Fibroblast of pulmonary artery (primary cell): ENCODE measurements around the gene COMMD3.
A peak's percentile ranks its signal among the peaks of the same experiment; 100 is the strongest.

ENCODE experiments used
- DNase-seq: peaks from one replicate; pipeline ENCODE4 v3.0.0-alpha.2; 2010; ENCODE audit warnings: low read depth
- H3K4me3 ChIP-seq: replicated peaks from 2 replicates; pipeline ENCODE4 v1.5.1; 2011; ENCODE audit warnings: low read depth, mild to moderate bottlenecking, control low read depth, low read length, moderate library complexity
- CTCF ChIP-seq: IDR thresholded peaks from 2 replicates; pipeline ENCODE4 v1.5.1; 2011; ENCODE audit warnings: mild to moderate bottlenecking, control low read depth, low read length, inconsistent platforms; ENCODE audit errors: missing control alignments

Gene COMMD3

GRCh38 chr10:22322641-22323160, 6.5 kb downstream of the COMMD3 start:
- peak overlapping the region; percentile 69 for H3K4me3 ChIP-seq
- no peak for DNase-seq

GRCh38 chr10:22323538-22324305, 7.5 kb downstream of the COMMD3 start:
- DNase-seq: no peak
- no peak overlapping the region for H3K4me3 ChIP-seq
- no peak for TF ChIP-seq CTCF

More at GRCh38 chr10:22322641-22323160, 6.5 kb downstream of the COMMD3 start:
- no peak for TF ChIP-seq CTCF

GRCh38 chr10:22324413-22324812, 8.2 kb downstream of the COMMD3 start:
- TF ChIP-seq CTCF: no peak
- no peak overlapping the region for H3K4me3 ChIP-seq
- DNase-seq: no peak

GRCh38 chr10:22324893-22325271, 8.7 kb downstream of the COMMD3 start:
- H3K4me3 ChIP-seq: peak overlapping the region; percentile 56
- no peak for TF ChIP-seq CTCF
- DNase-seq: no peak

- peak overlapping the region; percentile 56 for H3K4me3 ChIP-seq
- TF ChIP-seq CTCF: peak; percentile 5
- DNase-seq: peak; percentile 74
Measured at GRCh38 chr10:22325272-22326144, 9.3 kb downstream of the COMMD3 start.

- TF ChIP-seq CTCF: no peak
- H3K4me3 ChIP-seq: peak overlapping the region; percentile 56
- no peak for DNase-seq
Measured at GRCh38 chr10:22326145-22326702, 10.0 kb downstream of the COMMD3 start.
